Measurements from ENCODE around the gene CCDC88C.

CCDC88C gene

GRCh38 chr14:91363776-91364523 is 53.7 kb downstream of the CCDC88C start:
- DNase-seq, result no peak

- no peak for DNase-seq
Observed at GRCh38 chr14:91361233-91361811, 56.3 kb downstream of the CCDC88C start.

DNA sequence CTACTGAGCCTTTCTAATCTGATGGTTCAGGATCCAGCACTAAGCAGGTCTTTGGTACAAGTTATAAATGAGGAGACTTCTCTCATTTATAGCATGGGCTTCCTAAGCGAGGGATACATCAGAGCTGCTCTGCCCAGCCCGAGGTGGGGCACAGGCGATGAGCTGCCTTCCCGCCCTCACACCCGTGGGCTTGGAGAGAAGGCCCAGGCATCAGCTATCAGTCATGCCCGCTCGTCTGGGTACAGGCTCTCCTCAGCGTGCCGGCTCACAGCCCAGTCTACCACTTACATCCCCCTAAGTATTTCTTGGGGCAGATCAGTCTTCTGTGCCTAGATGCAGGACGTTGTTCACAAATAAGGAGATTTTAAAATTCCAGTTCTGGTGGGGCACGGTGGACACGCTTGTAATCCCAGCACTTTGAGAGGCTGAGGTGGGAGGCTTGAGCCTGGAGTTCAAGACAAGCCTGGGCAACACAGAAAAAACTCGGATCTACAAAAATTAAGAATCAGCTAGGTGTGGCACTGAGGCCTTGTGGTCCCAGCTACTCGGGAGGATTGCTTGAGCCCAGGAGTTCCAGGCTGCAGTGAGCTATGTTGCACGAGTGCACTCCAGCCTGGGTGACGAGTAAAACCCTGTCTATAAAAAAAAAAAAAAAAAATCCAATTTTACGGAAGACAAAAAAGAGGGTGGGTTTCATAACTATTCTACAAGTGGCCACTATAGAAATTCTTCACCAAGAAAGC is 57.0 kb downstream of the CCDC88C start:
- DNase-seq, result no peak

DNA sequence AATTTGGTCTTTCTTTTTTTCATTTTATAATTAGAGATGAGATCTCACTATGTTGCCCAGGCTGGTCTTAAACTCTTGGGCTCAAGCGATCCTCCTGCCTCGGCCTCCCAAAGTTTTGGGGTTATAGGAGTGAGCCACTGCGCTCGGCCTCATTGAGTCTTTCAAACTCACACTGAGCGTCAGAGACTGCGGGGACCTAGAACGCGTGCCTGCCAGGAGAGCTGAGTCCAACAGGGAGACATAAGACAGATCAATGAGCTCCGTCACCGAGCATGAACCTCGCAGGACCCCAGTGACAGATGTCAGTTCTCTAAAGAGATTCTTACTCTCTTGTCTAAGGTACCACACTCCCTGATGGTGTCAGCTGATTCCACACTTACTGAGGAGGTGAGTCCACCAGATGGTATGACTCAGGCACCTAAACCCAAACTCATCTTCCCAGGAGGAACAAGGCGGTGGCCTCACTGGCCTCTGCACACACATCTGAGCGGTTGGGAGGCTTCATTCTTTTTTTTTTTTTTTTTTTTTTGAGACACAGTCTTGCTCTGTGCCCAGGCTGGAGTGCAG is 58.9 kb downstream of the CCDC88C start:
- DNase-seq, result no peak

DNA sequence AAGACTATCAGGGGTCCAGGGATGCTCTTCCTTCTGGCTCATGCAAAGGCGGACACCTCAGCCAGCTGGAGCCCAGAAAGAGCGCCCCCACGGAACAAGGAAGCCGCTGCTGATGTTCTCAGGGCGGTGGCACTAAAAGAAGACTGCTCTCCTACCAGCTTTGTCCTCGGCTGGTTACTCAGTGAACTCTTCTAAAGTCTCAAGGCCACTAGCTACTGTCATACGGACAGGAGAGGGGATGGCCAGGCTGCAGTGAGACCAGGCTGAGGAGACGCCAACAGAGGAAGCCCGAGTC is 59.6 kb downstream of the CCDC88C start:
- DNase-seq, result no peak

DNA sequence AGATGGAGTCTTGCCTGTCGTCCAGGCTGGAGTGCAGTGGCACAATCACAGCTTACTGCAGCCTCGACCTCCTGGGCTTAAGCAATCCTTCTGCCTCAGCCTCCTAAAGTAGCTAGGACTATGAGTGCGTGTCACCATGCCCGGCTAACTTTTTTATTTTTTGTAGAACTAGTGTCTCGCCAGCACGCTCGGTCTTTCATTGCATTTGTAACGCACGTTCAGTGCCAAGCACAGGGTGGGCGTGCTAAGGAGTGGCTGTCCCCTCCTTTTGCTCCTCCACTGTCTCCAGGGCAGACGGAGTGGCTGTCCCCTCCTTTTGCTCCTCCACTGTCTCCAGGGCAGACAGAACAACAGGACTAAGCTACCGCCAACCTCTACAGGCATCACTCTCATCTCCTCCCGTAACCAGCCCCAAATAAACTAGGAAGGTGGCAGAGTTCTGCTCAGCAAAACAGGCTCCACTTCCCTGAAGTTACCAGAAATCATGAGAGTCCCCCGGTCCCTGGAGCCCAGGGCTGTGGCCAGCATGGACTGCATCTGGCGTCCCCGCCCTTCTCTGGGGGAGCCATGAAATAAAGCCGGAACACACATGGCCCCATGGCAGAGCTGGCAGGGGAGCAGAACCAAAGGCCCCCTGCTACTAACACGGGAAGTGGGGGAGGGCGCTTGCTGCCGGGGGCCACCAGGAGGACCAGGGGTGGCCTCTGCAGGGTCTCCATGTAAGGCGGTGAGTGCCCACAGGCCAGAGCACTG is 60.2 kb downstream of the CCDC88C start:
- no peak for DNase-seq

DNA sequence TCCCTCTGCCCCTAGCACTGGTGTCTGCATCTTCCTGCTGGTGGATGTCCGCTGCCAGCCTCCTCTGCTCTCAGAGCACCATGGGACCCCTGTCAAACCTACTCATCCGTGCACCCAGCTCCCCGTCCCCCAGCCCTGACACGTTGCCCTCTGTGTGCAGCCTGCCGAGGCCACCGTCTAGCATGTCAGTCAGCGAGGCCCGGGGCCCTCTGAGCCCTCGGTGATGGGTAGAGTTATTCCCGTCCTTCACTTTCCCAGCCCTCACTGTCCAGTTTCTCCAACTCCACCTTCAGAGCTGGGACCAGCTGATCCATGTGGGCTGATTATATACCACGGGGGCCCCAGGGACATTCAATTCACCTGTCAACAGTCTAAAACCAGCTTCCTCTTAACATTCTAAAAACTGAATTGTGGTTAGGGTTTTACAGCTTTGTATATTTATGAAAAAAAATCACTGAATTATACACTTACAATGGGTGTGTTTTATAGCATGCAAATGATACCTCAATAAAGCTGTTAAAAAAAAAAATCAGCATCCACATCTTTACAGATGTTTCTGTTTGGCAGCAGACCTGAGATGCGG is 61.3 kb downstream of the CCDC88C start:
- no peak for DNase-seq

DNA sequence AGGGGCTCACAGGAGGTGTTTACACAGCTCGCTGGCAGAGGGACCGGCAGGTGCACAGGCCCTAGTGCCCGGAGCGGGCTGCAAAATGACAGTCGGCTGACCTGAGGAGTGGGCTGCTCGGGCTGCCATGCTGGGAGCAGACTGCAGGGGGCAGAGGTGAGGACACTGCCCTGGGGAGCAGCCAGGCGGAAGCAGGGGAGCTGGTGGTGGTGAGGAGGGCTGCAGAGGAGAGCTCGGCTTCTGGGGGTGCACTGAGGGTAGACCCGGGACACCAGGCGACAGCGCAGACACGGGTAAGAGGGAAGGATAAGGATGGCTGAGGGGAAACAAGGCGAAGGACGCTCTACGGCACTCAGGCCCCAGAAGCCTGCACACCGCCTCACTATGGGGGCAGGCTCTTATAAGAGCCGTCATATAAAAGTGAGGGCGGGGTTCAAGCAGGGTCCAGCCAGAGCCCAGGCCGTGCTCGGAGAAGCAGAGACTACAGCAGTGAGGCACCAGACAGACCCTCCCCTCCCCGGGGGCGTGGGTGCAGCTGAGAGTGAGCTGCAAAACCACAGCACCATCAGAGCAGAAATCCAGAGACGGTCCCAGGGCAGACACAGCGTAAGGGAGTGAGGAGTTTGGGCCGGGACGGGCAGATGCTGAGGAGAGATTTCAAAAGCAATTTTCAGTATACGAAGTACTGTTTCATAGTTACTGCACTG is 62.5 kb downstream of the CCDC88C start:
- DNase-seq, result no peak

DNA sequence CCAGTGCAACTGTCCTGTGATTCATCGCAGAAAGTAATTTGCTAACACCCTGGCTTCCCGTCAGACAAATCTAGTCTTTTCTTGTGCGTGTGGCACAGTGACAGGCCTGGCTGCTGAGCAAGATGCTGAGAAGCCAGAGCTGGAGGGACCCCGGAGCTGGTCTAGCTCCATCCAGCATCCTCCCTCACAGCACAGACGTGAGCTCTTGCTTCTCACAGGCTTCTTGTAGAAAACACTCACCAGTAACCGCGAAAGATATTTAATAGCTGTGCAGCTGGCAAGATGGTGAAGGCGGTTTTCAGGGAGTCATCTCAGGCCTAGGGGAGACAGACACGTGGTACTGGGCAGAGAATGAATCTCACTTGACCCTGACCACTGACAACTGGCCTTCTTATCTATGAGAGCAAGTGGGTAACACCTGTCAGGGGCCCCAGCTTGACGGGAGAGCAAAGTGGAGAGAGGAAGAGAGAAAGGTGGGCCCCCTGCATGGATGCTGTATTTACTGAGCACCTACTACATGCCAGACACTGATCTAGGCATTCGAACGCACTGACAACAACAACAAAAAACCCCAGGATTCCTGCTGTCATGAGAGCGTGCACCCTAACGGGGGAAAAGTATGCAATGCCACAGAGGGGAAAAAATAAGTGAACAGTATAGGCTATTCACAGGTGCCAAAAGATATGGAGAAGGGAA is 63.3 kb downstream of the CCDC88C start:
- peak; percentile 32 for DNase-seq

DNA sequence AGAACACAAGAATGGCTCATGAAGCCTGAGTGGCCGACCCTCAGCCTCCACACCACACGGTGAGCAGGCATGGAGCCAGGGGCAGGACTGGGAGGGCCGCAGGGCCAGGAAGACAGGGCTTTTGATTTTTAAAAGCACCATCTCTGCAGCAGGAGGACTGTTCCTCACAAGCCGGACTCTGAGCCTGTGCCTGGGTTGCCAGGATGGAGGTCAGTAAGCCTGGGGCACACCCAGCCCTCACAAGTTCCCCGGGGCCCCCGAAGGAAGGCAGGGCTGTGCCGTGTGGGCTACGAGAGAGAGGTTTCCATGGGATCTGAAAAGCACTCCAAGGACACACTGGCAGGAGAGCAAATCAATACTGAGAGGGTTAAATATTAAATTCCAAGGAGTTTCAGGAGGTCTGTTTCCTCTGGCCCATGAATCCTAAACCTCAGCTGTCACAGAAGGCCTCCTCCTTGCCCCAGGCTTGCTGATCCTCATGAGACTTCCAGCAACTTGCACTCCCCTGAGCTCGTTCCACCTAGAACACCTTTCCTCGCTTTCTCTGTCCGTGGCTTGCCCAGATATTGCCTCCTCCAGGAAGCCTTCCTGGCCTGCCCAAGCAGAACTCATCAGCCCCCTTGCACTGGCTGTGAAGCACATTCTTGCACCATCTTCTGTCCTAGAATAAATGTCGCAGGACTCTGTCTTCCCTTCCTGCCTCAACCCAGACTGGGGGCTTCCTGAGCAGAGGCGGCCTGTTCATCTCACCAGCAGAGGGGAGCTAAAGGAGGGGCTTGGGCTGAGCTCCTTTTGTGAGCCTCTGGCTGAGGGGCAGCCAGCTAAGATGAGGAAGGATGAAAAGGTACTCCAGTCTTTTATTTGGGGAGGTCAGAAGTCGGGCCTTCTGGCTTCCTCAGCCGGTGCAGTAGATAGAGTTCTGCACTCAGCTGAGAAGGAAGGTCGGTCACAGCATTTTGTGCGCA is 64.6 kb downstream of the CCDC88C start:
- DNase-seq, result no peak

- DNase-seq, result no peak
Observed at GRCh38 chr14:91352053-91352452, 65.6 kb downstream of the CCDC88C start.

DNA sequence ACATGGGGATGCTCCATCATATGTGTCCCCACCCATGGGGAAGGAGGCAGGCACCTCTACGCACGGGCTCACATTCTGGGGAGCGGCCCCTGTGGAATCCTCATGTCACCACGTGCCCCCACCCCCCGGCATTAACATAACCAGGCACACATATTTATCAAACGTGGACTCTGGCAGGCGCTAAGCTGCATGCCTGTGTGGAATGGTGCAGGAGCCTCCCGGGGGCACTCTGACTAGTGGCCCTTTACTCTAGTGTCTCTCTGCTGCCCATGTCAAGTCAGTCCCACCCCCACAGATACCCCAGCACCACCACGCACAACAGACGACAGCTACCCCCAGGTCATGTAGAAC is 66.1 kb downstream of the CCDC88C start:
- DNase-seq, result no peak

- DNase-seq, result peak; percentile 20
Observed at GRCh38 chr14:91350813-91351511, 66.7 kb downstream of the CCDC88C start.

- DNase-seq, result no peak
Observed at GRCh38 chr14:91350483-91350812, 67.2 kb downstream of the CCDC88C start.

- DNase-seq, result no peak
Observed at GRCh38 chr14:91349481-91350074, 68.0 kb downstream of the CCDC88C start.

- DNase-seq, result peak; percentile 14
Observed at GRCh38 chr14:91348845-91349465, 68.7 kb downstream of the CCDC88C start.

DNA sequence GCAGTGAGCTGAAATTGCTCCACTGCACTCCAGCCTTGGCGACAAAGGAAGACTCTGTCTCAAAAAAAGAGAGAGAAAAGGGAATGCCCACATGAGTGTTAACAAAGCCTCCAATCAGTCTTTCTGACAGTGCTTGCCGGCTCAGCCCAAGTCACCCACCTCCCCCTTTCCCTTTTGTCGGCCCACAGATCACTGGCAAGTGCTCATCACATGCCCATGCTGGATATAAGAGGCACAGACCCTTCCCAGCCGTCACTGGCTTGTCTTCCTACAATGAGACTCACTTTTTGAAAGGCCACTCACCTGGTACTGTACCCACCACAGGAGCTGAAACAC is 70.8 kb downstream of the CCDC88C start:
- DNase-seq, result no peak

DNA sequence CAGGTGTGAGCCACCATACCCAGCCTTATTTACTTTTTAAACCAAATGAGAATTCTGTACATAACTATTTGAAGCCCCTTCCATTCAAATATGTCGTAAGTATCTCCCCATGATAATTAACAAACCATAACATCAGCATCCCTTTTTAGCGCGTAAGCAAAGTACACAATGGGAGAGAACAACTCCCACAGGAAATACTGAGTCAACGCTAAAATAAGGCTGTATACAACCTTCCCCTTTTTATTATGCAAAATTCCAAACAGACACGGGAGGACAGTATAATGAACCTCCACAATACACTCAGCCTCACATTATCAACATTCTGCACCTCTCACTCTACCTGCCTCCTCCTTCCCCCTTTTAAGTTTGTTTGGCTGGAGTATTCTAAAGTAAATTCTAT is 73.5 kb downstream of the CCDC88C start:
- DNase-seq, result no peak

DNA sequence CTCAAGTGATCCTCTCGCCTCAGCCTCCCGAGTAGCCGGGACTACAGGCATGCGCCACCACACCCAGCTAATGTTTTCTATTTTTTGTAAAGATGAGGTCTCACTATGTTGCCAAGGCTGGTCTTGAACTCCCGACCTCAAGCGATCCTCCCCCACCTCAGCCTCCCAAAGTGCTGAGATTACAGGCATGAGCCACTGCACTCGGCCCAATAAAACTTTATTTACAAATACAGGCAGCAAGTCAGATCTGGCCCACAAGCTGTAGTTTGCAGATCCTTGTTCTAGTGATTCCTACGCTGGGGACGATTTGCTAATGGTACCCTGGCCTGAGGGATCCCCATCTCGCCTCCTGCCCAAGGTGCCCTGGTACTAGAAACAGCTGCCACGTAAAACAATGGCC is 74.6 kb downstream of the CCDC88C start:
- no peak for DNase-seq
